ENCODE results near the gene SLC41A1.

SLC41A1 gene

GRCh38 chr1:205787287-205787916, 25.6 kb downstream of the SLC41A1 start:
- DNase-seq (ENCODE audit: low spot score) = no peak

- DNase-seq (ENCODE audit: low spot score) = no peak
Observed at GRCh38 chr1:205786601-205787000, 26.4 kb downstream of the SLC41A1 start.

GRCh38 chr1:205785446-205785845, 27.6 kb downstream of the SLC41A1 start:
- DNase-seq (ENCODE audit: low spot score) = no peak

- DNase-seq (ENCODE audit: low spot score) = no peak
Observed at GRCh38 chr1:205783904-205784303, 29.1 kb downstream of the SLC41A1 start.

- no peak for DNase-seq (ENCODE audit: low spot score)
Observed at GRCh38 chr1:205783433-205783795, 29.6 kb downstream of the SLC41A1 start.

GRCh38 chr1:205782627-205783432, 30.2 kb downstream of the SLC41A1 start:
- no peak for DNase-seq (ENCODE audit: low spot score)

- no peak for DNase-seq (ENCODE audit: low spot score)
Observed at GRCh38 chr1:205780335-205780734, 32.7 kb downstream of the SLC41A1 start.

GRCh38 chr1:205777994-205778393, 35.0 kb downstream of the SLC41A1 start:
- no peak for DNase-seq (ENCODE audit: low spot score)

GRCh38 chr1:205775717-205776056, 37.3 kb downstream of the SLC41A1 start:
- no peak for DNase-seq (ENCODE audit: low spot score)

GRCh38 chr1:205775015-205775716, 37.8 kb downstream of the SLC41A1 start, which contains the start of gene RAB29:
Gene RAB29 (minus strand): TSS chr1:205775482. CDS start chr1:205774956, 526 bp downstream.
- DNase-seq (ENCODE audit: low spot score) = peak; percentile 94

- peak; percentile 46 for DNase-seq (ENCODE audit: low spot score)
Observed at GRCh38 chr1:205774198-205775014, 38.6 kb downstream of the SLC41A1 start.

GRCh38 chr1:205772607-205773032, 40.4 kb downstream of the SLC41A1 start:
- DNase-seq (ENCODE audit: low spot score) = no peak

- DNase-seq (ENCODE audit: low spot score) = no peak
Observed at GRCh38 chr1:205770618-205771017, 42.4 kb downstream of the SLC41A1 start.

- DNase-seq (ENCODE audit: low spot score) = no peak
Observed at GRCh38 chr1:205769641-205770365, 43.2 kb downstream of the SLC41A1 start.

GRCh38 chr1:205767248-205767647, 45.8 kb downstream of the SLC41A1 start:
- DNase-seq (ENCODE audit: low spot score) = no peak

GRCh38 chr1:205766570-205766969, 46.4 kb downstream of the SLC41A1 start:
- DNase-seq (ENCODE audit: low spot score) = no peak

GRCh38 chr1:205766038-205766437, 47.0 kb downstream of the SLC41A1 start:
- DNase-seq (ENCODE audit: low spot score) = no peak

- DNase-seq (ENCODE audit: low spot score) = no peak
Observed at GRCh38 chr1:205764578-205764977, 48.4 kb downstream of the SLC41A1 start.

GRCh38 chr1:205763980-205764379, 49.0 kb downstream of the SLC41A1 start:
- no peak for DNase-seq (ENCODE audit: low spot score)

- no peak for DNase-seq (ENCODE audit: low spot score)
Observed at GRCh38 chr1:205760606-205761005, 52.4 kb downstream of the SLC41A1 start.

- no peak for DNase-seq (ENCODE audit: low spot score)
Observed at GRCh38 chr1:205756552-205756951, 56.4 kb downstream of the SLC41A1 start.

Data from NAMALWA (cell line).